GM19023 (cell line): Measurements from ENCODE around the gene HOMER2.
A peak's percentile ranks its signal among the peaks of the same experiment; 100 is the strongest.
"Not testable (repeated sequence)": the region's sequence is repeated elsewhere in the genome, so short reads cannot be mapped to it uniquely, and the experiment has no call there.

Experiments
- ATAC-seq: cut with Tn5 transposase; IDR thresholded peaks from one replicate; pipeline ENCODE4 v1.9.1; 2021; ENCODE audit warnings: mild to moderate bottlenecking, moderate library complexity; ENCODE audit not compliant: unreplicated experiment

Gene HOMER2

DNA sequence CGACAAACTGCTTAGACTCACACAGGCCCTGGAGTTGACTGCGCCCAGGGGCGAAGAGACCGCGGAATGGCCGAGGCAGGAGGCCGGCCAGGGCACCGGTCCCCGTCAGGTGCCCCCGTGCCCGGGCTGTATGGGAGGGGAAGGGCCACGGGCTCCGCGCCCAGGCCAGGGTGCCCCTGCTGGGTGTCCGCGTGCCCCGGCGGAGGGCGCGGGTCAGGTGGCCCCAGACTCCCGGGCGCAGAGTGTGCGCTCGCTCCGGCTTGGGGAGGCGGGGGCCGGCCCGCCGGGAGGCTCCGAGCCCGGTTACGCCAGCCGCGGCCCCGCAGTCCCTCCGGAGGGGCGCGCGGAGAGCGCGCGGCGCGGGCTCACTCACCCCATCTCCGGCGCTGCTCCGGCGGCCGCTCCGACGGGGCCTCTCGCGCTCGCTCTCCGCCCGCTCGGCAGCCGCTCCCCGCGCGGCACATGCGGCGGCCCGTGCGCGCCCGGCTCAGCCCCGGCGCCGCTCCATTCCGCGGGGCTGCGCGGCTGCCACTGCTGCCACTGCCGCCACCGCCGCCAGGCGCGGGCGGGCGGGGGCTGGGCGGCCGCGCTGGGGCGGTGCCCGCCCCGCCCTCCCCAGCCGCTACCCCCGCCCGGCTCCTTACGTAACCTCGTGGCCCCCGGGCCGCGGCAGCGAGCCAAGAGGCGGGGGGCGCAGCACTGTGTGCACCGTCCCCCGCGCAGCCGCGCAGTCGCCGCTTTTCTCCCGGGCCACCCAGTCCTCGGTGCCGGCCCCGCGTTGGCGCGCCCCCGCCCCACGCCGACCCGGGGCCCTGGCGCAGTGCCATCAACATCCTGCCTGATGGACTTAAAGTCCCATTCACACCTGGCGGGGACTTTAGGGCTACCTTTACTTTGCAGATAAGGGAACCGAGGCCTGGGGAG lies at the start of gene HOMER2:
TSS of gene HOMER2 (minus strand) at position 563 of the 924 bp plus-strand sequence. CDS start at position 378, 185 bp downstream.
- ATAC-seq, result no peak

DNA sequence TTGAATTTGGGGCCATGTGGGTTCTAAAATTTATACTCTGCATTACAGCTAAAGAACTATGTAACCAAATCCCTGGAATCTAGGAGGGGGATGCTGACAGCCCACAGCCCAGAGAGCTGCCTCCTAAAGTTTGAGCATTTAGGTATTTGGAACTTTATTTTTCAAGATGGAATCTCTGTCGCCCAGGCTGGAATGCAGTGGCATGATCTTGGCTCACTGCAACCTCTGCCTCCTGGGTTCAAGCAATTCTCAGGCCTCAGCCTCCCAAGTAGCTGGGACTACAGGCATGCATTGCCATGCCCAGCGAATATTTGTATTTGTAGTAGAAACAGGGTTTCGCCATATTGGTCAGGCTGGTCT lies 48.1 kb upstream of the HOMER2 start:
- ATAC-seq, result not testable (repeated sequence)

GRCh38 chr15:82999905-83000671 lies 47.6 kb upstream of the HOMER2 start:
- peak; percentile 66 for ATAC-seq

DNA sequence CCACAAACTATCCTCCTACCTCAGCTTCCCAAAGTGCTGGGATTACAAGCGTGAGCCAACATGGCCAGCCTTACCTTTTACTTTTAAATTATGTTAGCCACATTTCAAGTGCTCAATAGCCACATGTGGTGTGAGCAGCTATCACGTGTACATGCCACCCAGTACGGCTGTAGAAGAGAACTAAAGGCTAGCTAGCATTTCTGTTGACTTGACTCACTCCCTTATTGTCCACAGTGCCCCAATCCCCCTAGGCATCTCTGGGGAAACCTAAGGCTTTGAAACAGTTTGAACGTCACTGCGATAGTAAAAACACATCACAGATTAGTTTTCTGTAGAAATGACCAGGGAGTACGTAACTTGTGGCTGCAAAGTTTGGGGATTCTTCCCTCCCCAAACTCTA lies 46.9 kb upstream of the HOMER2 start:
- ATAC-seq, result no peak

DNA sequence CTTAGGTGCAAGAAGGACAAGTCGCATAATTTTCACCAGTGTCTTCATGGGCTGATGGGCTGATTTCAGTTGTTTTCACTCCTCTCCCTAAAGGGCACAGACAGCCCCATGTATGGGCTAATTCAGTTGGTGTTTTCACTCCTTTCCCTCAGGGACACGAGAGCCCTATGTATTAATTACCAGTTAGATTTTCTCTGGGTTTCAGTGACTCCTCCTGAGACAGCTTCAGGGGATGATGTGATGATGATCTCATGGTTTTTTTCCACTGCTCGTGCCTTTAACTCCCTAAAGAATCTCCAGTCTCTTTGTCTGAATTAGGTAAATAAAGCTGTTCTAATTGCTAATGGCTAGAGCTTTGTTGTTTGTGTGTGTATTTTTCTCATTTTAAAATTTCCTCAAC lies 43.4 kb upstream of the HOMER2 start:
- no peak for ATAC-seq

- no peak for ATAC-seq
These were observed 42.6 kb upstream of the HOMER2 start for GRCh38 chr15:82995076-82995475.

DNA sequence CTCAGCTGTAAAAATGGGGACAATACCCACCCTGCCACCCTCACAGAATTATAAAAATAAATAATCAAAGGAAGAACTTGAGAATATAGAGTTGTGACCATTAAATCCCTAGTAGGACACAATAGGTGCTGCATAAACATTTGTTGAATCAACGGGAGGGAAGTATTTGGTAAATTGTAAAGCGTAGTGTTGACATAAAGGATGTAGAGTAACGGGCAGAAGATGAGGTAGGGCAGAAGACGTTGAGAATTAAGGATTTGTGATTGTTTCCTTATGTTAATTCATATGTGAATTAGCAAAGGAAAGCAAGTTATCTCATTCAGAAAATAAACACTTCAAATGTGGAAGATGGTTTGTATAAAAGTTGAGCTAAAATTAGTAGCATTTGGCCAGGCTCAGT lies 40.6 kb upstream of the HOMER2 start:
- no peak for ATAC-seq

- no peak for ATAC-seq
These were observed 40.0 kb upstream of the HOMER2 start for GRCh38 chr15:82992436-82992998.

DNA sequence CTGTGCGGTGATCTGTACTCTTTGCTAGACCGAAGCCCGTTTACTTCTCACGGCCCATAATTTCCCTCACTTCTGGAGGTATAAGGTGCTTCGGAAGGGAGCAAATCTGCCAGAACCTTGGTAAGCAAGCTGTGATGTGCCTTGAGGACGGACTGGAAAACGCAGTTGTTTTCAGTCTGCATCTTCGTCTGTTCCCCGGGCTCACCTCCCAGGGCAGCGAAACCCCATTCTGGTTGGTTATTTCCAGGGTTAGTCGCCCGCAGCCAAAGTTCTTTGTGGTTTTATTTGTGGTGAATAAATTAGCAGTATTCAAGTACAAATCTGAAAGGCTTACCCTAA lies 33.9 kb upstream of the HOMER2 start:
- peak; percentile 5 for ATAC-seq

GRCh38 chr15:82985688-82986441 lies 33.3 kb upstream of the HOMER2 start, which contains the start of gene RAMAC:
RAMAC (plus strand) TSS chr15:82986210; CDS start chr15:82989019, 2,809 bp downstream.
- ATAC-seq, result peak; percentile 97

DNA sequence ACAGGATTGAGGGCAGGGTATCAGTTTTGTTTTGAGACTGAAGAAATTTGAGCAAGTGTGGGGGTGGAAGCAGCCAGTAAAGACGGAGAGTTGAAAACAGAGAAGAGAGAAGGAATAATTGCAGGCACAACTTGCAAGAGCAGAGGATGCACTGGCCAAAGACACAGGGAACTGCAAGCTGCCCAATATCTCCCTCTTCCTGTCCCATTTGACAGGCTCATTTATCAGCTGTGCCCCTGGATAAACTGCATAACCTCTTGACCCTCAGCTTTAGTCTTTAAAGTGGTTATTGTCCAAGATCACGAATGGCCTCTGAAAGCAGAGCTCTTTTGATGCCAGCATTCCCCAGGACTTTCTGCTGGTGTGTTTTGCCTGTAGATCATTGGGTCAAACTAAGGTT lies 28.5 kb upstream of the HOMER2 start:
- ATAC-seq, result no peak

DNA sequence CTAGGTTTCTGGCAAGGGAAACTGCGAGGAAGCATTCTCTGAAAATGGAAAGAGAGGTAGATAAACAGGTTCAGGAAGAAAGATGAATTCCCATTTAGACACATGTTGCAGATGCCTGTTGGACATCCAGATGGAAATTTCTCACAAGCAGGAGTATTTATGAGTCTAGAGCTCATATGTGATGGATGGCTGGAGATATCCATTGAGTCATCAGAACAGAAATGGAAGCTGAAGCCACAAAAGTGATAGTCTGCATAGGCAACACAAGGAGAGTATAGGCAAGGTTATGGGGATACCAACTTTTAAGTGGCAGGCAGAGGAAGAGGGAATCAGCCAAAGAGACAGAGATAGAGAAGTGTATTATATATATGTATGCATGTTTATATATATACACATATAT lies 27.2 kb upstream of the HOMER2 start:
- ATAC-seq, result no peak

DNA sequence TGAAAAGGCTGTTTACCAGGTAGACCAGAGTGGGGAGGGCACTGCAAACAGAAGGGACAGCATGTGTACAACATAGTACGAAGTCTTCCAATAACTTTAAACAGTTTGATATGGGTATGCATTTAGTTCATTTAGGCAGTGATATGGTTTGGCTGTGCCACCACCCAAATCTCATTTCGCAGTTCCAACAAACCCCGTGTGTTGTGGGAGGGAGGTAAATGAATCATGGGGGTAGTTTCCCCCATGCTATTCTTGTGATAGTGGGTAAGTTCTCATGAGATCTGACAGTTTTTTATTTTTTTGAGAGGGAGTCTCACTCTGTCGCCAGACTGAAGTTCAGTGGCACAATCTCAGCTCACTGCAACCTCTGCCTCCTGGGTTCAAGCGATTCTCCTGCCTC lies 25.9 kb upstream of the HOMER2 start:
- no peak for ATAC-seq

- no peak for ATAC-seq
These were observed 24.6 kb upstream of the HOMER2 start for GRCh38 chr15:82977076-82977475.

DNA sequence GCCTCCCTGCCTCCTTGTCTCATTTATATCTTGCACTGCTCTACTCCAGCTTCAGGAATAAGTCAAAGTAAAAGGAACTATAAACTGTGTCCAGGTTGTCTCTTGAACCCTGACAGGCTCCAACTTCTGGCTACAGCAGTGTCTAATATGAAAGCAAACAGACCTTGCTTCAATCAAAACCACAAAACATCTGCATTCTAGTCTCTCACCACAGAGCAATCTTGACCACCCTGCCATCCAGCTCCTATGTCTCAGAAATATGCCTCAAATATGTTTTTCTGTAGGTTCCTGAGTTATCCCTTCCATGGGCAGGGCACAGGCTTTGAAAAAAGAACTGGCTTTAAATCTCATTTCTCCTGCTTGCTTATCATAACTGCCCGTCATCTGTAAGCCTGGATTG lies 20.5 kb upstream of the HOMER2 start:
- no peak for ATAC-seq

GRCh38 chr15:82971218-82971984 lies 18.9 kb upstream of the HOMER2 start:
- ATAC-seq, result no peak

GRCh38 chr15:82970696-82971095 lies 18.2 kb upstream of the HOMER2 start:
- no peak for ATAC-seq

DNA sequence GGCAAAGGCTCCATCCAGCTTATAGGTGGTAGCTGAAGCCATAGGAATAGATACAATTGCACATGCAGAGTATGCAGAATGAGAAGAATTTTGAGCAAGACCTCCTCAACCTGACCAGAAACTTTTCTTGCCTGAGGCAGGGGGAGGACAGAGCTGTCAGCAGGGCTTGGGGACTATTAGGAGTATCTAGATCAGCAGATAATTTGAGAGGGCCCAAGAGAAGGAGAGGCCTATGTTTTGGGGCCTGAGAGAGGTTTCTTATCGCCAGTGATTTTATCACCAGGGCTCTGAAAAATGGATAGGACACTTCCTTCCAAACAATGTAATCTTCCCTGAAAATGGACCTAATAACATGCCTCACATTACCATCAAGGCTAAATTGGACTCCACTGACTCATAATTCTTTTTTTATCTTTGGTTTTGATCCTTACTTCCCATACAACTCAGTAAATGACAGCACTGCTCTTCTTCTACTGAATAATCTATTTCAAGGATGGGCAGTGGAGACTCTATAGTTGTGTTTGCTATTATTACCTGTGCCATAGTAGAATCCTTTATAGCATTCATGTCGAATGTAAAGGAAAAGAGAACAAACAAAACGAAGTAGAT lies 17.7 kb upstream of the HOMER2 start:
- no peak for ATAC-seq

DNA sequence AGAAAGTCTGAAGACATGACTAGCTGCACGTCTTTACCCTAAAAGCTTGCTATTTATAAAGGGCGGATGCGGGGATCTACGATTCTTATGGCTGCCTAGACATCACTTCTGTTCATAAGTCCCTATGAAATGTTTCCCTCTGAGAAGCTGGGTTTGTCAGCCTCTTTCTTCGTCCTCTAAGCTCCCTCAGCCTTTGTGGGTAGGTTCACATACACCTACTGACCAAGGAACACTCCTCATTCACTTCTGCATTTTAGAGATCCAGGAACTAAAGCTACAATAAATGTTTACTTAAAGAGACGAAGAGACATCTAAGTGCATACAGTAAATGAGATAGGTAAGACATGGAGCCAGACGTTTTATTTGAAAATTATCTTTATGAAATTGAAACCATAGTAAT lies 16.8 kb upstream of the HOMER2 start:
- ATAC-seq, result no peak

DNA sequence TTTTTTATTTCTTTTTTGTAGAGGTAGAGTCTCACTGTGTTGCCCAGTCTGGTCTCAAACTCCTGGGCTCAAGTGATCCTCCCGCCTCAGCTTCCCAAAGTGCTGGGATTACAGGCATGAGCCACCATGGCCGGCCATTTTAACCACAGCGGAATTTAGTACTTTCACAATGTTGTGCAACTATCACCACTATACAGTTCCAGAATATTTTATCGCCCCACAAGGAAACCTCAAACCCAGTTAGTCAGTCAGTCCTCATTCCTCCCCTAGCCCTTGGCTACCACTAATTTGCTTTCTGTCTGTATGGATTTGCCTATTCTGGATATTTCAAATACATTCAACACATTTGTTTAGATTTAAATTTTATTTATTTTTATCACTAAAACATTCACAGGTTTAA lies 15.5 kb upstream of the HOMER2 start:
- ATAC-seq, result no peak
